HepG2 (cell line): ENCODE data around the gene ATXN7L3. TPM values are rescaled to one million over a fixed set of nuclear protein-coding genes. Genes with fewer than 3 reads are reported as not detected.

ENCODE experiments used
- AGO2 ChIP-seq: fragments of 200-400 bp; formaldehyde crosslinking; optimal IDR thresholded peaks from 2 replicates; pipeline ENCODE3; 2017; ENCODE audit warnings: mild to moderate bottlenecking, low read depth, low read length, moderate library complexity
- ARID4A ChIP-seq: sonication (generic); formaldehyde crosslinking; IDR thresholded peaks from 2 replicates; pipeline ENCODE4 v1.5.0; 2020; ENCODE audit warnings: mild to moderate bottlenecking, missing genetic modification reagents, borderline replicate concordance
- E2F5 ChIP-seq: sonication (generic); formaldehyde crosslinking; conservative IDR thresholded peaks from 2 replicates; pipeline ENCODE4 v1.4.0; 2020; ENCODE audit warnings: missing genetic modification reagents
- ERF ChIP-seq: IDR thresholded peaks from 2 replicates; pipeline ENCODE4 v1.6.1; 2018; ENCODE audit warnings: missing biosample characterization, missing genetic modification reagents
- GATA4 ChIP-seq: sonication (generic); IDR thresholded peaks from 2 replicates; pipeline ENCODE4 v1.6.1; 2016; ENCODE audit warnings: antibody characterized with exemption, low read depth, borderline replicate concordance
- KDM6A ChIP-seq: IDR thresholded peaks from 2 replicates; pipeline ENCODE4 v1.6.1; 2016; ENCODE audit warnings: low read depth
- KMT2A ChIP-seq: sonication (generic); formaldehyde crosslinking; IDR thresholded peaks from 2 replicates; pipeline ENCODE4 v1.4.0; 2020; ENCODE audit warnings: missing genetic modification reagents
- MAFG ChIP-seq: sonication (generic); formaldehyde crosslinking; IDR thresholded peaks from 2 replicates; pipeline ENCODE4 v1.5.1; 2020; ENCODE audit warnings: mild to moderate bottlenecking, missing genetic modification reagents
- PAX8 ChIP-seq: sonication (generic); formaldehyde crosslinking; IDR thresholded peaks from 2 replicates; pipeline ENCODE4 v1.8.0; 2022; ENCODE audit warnings: mild to moderate bottlenecking, missing genetic modification reagents, borderline replicate concordance
- PHF8 ChIP-seq: sonication (generic); formaldehyde crosslinking; IDR thresholded peaks from 2 replicates; pipeline ENCODE4 v1.5.0; 2020; ENCODE audit warnings: missing genetic modification reagents
- UBTF ChIP-seq: sonication (generic); formaldehyde crosslinking; IDR thresholded peaks from 2 replicates; pipeline ENCODE4 v1.4.0; 2020; ENCODE audit warnings: mild to moderate bottlenecking, missing genetic modification reagents
- ZBTB42 ChIP-seq: sonication (generic); formaldehyde crosslinking; IDR thresholded peaks from 2 replicates; pipeline ENCODE4 v1.5.0; 2020; ENCODE audit warnings: mild to moderate bottlenecking, missing genetic modification reagents
- ZC3H4 ChIP-seq: sonication (generic); formaldehyde crosslinking; IDR thresholded peaks from 2 replicates; pipeline ENCODE4 v1.4.0; 2020; ENCODE audit warnings: missing genetic modification reagents, borderline replicate concordance
- ZFP36 ChIP-seq: fragments of 150-350 bp; IDR thresholded peaks from 2 replicates; pipeline ENCODE4 v1.6.1; 2018; ENCODE audit warnings: borderline replicate concordance, low read length, low read depth; ENCODE audit not compliant: partially characterized antibody
- ZMYM3 ChIP-seq: sonication (generic); formaldehyde crosslinking; IDR thresholded peaks from 2 replicates; pipeline ENCODE4 v1.5.1; 2020; ENCODE audit warnings: mild to moderate bottlenecking, missing genetic modification reagents
- ZNF143 ChIP-seq: sonication (generic); formaldehyde crosslinking; IDR thresholded peaks from 2 replicates; pipeline ENCODE4 v1.4.0; 2020; ENCODE audit warnings: missing genetic modification reagents
- ZNF510 ChIP-seq: sonication (generic); formaldehyde crosslinking; IDR thresholded peaks from 2 replicates; pipeline ENCODE4 v1.4.0; 2020; ENCODE audit warnings: low read depth, mild to moderate bottlenecking, missing genetic modification reagents
- ZNF574 ChIP-seq: sonication (generic); formaldehyde crosslinking; IDR thresholded peaks from 2 replicates; pipeline ENCODE4 v1.4.0; 2020; ENCODE audit warnings: missing genetic modification reagents
- ZNF589 ChIP-seq: sonication (generic); formaldehyde crosslinking; conservative IDR thresholded peaks from 2 replicates; pipeline ENCODE4 v1.8.0; 2022; ENCODE audit warnings: mild to moderate bottlenecking, moderate library complexity, missing genetic modification reagents
- polyA plus RNA-seq, 8 experiments: library from polyadenylated mRNA; depleted of rRNA in 3 of 8; stranded (reverse) in 7 of 8; unstranded in 1 of 8; fragments of >200 nt; fragmentation: Illumina TruSeq in 4 of 8; extraction: Trizol in 4 of 8; gene quantifications; 2 replicates each; pipeline versions ENCODE4 v1.2.1 to v1.2.3, GENCODE V29; 2011 to 2016; ENCODE audit warnings: low read depth in 4 of 8, missing spikeins in 1 of 8, mixed read lengths in 1 of 8; ENCODE audit not compliant: insufficient read depth in 1 of 8
- total RNA-seq, 5 experiments: library from RNA; depleted of rRNA; stranded (reverse); fragments of >200 nt; fragmentation: Illumina TruSeq; extraction: Trizol; gene quantifications; 2 replicates each; pipeline ENCODE4 v1.2.3, GENCODE V29; 2016; ENCODE audit warnings: low read depth in 1 of 5

Gene ATXN7L3
- total and polyA plus RNA-seq, 2 of the 13 experiments (the other 11 are each of a cell fraction or from before 2014, with no cell fraction given): 44.5 to 59.1 TPM

GRCh38 chr17:44221084-44221861 is 21.6 kb upstream of the ATXN7L3 start (continued):
- TF ChIP-seq ARID4A: peak; percentile 44; the same call in 1 of the 2 replicates
- TF ChIP-seq PAX8: no peak
- TF ChIP-seq KMT2A (CRISPR knock-in tag): 0 out of 2 replicates have a peak, but pooled peaks have one; percentile 45
- TF ChIP-seq ZC3H4 (CRISPR knock-in tag): no peak; the same call in 1 of the 2 replicates
- TF ChIP-seq ZBTB42 (CRISPR knock-in tag): 0 out of 2 replicates have a peak, but pooled peaks have one; percentile 63
- no peak for TF ChIP-seq MAFG (CRISPR knock-in tag)
- TF ChIP-seq ERF: peak; percentile 26; the same call in 1 of the 2 replicates
- no peak; the same call in 1 of the 2 replicates for TF ChIP-seq ZNF510 (CRISPR knock-in tag)
- TF ChIP-seq AGO2: peak; percentile 84
- no peak for TF ChIP-seq KDM6A (CRISPR knock-in tag)
- TF ChIP-seq GATA4: no peak
- TF ChIP-seq E2F5 (CRISPR knock-in tag): peak; percentile 25; the same call in 1 of the 2 replicates
- peak; percentile 50; the same call in 1 of the 2 replicates for TF ChIP-seq ZNF574 (CRISPR knock-in tag)
- peak; percentile 4; the same call in 1 of the 2 replicates for TF ChIP-seq PHF8 (CRISPR knock-in tag)
- TF ChIP-seq ZFP36: no peak
- TF ChIP-seq ZNF589 (CRISPR knock-in tag): no peak
- TF ChIP-seq ZNF143: no peak
- TF ChIP-seq UBTF (CRISPR knock-in tag): peak; percentile 85
- TF ChIP-seq ZMYM3: no peak; the same call in 1 of the 2 replicates
